HEK293 (cell line): ENCODE measurements around the gene PCGF1.

ENCODE experiments used
- GLIS2 ChIP-seq: fragments of 450-650 bp; formaldehyde crosslinking; IDR thresholded peaks from 2 replicates; pipeline ENCODE4 v1.5.1; 2016; ENCODE audit warnings: missing biosample characterization, missing genetic modification characterization
- KLF17 ChIP-seq: fragments of 450-650 bp; formaldehyde crosslinking; IDR thresholded peaks from 2 replicates; pipeline ENCODE4 v1.5.1; 2016; ENCODE audit warnings: missing biosample characterization, missing genetic modification characterization
- PRDM4 ChIP-seq: fragments of 450-650 bp; formaldehyde crosslinking; IDR thresholded peaks from 2 replicates; pipeline ENCODE4 v1.5.1; 2017; ENCODE audit warnings: missing biosample characterization, missing genetic modification characterization
- REST ChIP-seq: fragments of 450-650 bp; formaldehyde crosslinking; IDR thresholded peaks from 2 replicates; pipeline ENCODE4 v1.5.1; 2016; ENCODE audit warnings: missing biosample characterization, missing genetic modification characterization
- TCF7L2 ChIP-seq: IDR thresholded peaks from 2 replicates; pipeline ENCODE4 v1.6.1; 2011; ENCODE audit warnings: low read depth, mild to moderate bottlenecking, inconsistent platforms, low read length, moderate library complexity, borderline replicate concordance
- ZBTB10 ChIP-seq: fragments of 450-650 bp; formaldehyde crosslinking; IDR thresholded peaks from 2 replicates; pipeline ENCODE4 v1.5.1; 2016; ENCODE audit warnings: missing biosample characterization, missing genetic modification characterization
- ZBTB11 ChIP-seq: fragments of 450-650 bp; formaldehyde crosslinking; conservative IDR thresholded peaks from 2 replicates; pipeline ENCODE4 v1.5.1; 2016; ENCODE audit warnings: low read depth, missing biosample characterization, missing genetic modification characterization
- ZBTB20 ChIP-seq: fragments of 450-650 bp; formaldehyde crosslinking; IDR thresholded peaks from 2 replicates; pipeline ENCODE4 v1.5.1; 2016; ENCODE audit warnings: missing biosample characterization, missing genetic modification characterization
- ZBTB7A ChIP-seq: fragments of 450-650 bp; formaldehyde crosslinking; IDR thresholded peaks from 2 replicates; pipeline ENCODE4 v1.5.1; 2016; ENCODE audit warnings: low read depth, missing biosample characterization, missing genetic modification characterization
- ZNF10 ChIP-seq: fragments of 450-650 bp; formaldehyde crosslinking; IDR thresholded peaks from 2 replicates; pipeline ENCODE4 v1.5.1; 2017; ENCODE audit warnings: missing biosample characterization, missing genetic modification characterization
- ZNF121 ChIP-seq: fragments of 450-650 bp; formaldehyde crosslinking; IDR thresholded peaks from 2 replicates; pipeline ENCODE4 v1.5.1; 2016; ENCODE audit warnings: missing biosample characterization, missing genetic modification characterization
- ZNF280D ChIP-seq: fragments of 450-650 bp; formaldehyde crosslinking; IDR thresholded peaks from 2 replicates; pipeline ENCODE4 v1.5.1; 2016; ENCODE audit warnings: missing biosample characterization, missing genetic modification characterization
- ZNF311 ChIP-seq: fragments of 450-650 bp; formaldehyde crosslinking; IDR thresholded peaks from 2 replicates; pipeline ENCODE4 v1.5.1; 2017; ENCODE audit warnings: missing biosample characterization, missing genetic modification characterization, borderline replicate concordance
- ZNF501 ChIP-seq: fragments of 450-650 bp; formaldehyde crosslinking; IDR thresholded peaks from 2 replicates; pipeline ENCODE4 v1.5.1; 2016; ENCODE audit warnings: missing biosample characterization, missing genetic modification characterization
- ZNF639 ChIP-seq: fragments of 450-650 bp; formaldehyde crosslinking; IDR thresholded peaks from 2 replicates; pipeline ENCODE4 v1.5.1; 2016; ENCODE audit warnings: missing biosample characterization, missing genetic modification characterization
- ZNF664 ChIP-seq: fragments of 450-650 bp; formaldehyde crosslinking; IDR thresholded peaks from 2 replicates; pipeline ENCODE4 v1.5.1; 2016; ENCODE audit warnings: missing biosample characterization, missing genetic modification characterization
- ZNF670 ChIP-seq: fragments of 450-650 bp; formaldehyde crosslinking; IDR thresholded peaks from 2 replicates; pipeline ENCODE4 v1.5.1; 2016; ENCODE audit warnings: missing biosample characterization, missing genetic modification characterization, low read depth
- ZNF692 ChIP-seq: fragments of 450-650 bp; formaldehyde crosslinking; IDR thresholded peaks from 2 replicates; pipeline ENCODE4 v1.5.1; 2016; ENCODE audit warnings: missing biosample characterization, missing genetic modification characterization
- ZSCAN16 ChIP-seq: fragments of 450-650 bp; formaldehyde crosslinking; IDR thresholded peaks from 2 replicates; pipeline ENCODE4 v1.5.1; 2016; ENCODE audit warnings: missing biosample characterization, missing genetic modification characterization

PCGF1 gene

GRCh38 chr2:74507926-74508520 is 528 bp upstream of the PCGF1 start (continued):
- TF ChIP-seq GLIS2 (tag by site-specific recombination) (peak; percentile 58), REST (tag by site-specific recombination) (no peak), KLF17 (no peak; the same call in 1 of the 2 replicates), ZSCAN16 (tag by site-specific recombination) (no peak), ZNF311 (tag by site-specific recombination) (no peak), ZNF280D (tag by site-specific recombination) (no peak), ZNF10 (0 out of 2 replicates have a peak, but pooled peaks have one; percentile 17), ZNF664 (tag by site-specific recombination) (no peak), ZNF670 (no peak), ZBTB10 (tag by site-specific recombination) (no peak), ZNF692 (tag by site-specific recombination) (0 out of 2 replicates have a peak, but pooled peaks have one; percentile 10), ZNF501 (tag by site-specific recombination) (no peak), TCF7L2 (no peak), PRDM4 (no peak), ZNF121 (tag by site-specific recombination) (no peak), ZBTB11 (tag by site-specific recombination) (0 out of 2 replicates have a peak, but pooled peaks have one; percentile 32), ZNF639 (tag by site-specific recombination) (no peak), ZBTB20 (tag by site-specific recombination) (no peak), ZBTB7A (tag by site-specific recombination) (no peak)
